Activated T-helper 1 cell treated with anti-CD3 and anti-CD28 coated beads, Interleukin-2, amount 50 U/mL, for 16 hours (primary cell): ENCODE results near the gene FXR2.
A peak's percentile ranks its signal among the peaks of the same experiment; 100 is the strongest.
"Not testable (repeated sequence)": the region's sequence is repeated elsewhere in the genome, so short reads cannot be mapped to it uniquely, and the experiment has no call there.

Experiments used
- DNase-seq, 2 donors: peaks; one replicate each; pipeline ENCODE4 v3.0.0-alpha.2; 2020; ENCODE audit warnings: low read depth in 1 of 2, low spot score in 1 of 2

FXR2 gene

GRCh38 chr17:7629939-7630571 lies 15.4 kb upstream of the FXR2 start, which contains the start of gene SHBG:
SHBG (plus strand) TSS chr17:7630135; CDS start chr17:7630173, 38 bp downstream.
- DNase-seq, result no peak

- peak; percentile 66 to 76 for DNase-seq
Observed at GRCh38 chr17:7627250-7628121, 12.8 kb upstream of the FXR2 start, which contains the start of gene SAT2. SAT2 (minus strand) TSS chr17:7627821; CDS start chr17:7627635, 186 bp downstream.

- DNase-seq, result no peak
Observed at GRCh38 chr17:7626956-7627249, 12.2 kb upstream of the FXR2 start.

GRCh38 chr17:7626307-7626706 lies 11.6 kb upstream of the FXR2 start:
- DNase-seq, result no peak

- DNase-seq, result not testable (repeated sequence)
Observed at GRCh38 chr17:7625749-7626148, 11.1 kb upstream of the FXR2 start.

DNA sequence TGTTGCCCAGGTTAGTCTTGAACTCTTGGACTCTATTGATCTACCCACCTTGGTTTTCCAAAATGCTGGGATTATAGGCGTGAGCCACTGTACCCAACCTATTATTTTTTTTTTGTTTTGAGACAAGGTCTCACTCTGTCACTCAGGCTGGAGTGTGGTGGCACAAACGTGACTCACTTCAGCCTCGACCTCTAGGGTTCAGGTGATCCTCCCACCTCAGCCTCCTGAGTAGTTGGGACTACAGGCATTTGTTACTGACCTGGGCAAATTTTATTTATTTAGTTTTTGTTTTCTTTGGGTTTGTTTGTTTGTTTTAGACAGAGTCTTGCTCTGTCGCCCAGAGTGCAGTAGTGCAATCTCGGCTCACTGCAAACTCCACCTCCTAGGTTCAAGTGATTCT lies 9.0 kb upstream of the FXR2 start:
- no peak for DNase-seq

DNA sequence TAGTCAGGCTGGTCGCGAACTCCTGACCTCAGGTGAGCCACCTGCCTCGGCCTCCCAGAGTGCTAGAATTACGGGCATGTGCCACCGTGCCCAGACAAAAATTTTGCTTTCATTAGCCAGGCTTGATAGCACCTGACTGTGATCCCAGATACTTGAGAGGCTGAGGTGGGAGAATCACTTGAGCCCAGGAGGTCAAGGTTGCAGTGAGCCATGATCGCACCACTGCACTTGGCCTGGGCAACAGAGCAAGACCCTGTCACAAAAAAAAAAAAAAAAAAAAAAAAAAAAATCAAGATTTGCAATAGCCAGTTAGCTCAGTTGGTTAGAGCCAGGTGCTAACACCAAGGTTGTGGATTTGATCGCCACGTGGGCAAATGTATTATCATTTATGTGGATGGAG lies 6.1 kb upstream of the FXR2 start:
- DNase-seq, result no peak

- DNase-seq, result no peak
Observed at GRCh38 chr17:7618608-7619007, 3.9 kb upstream of the FXR2 start.

GRCh38 chr17:7615265-7615747 lies 609 bp upstream of the FXR2 start:
- no peak for DNase-seq

DNA sequence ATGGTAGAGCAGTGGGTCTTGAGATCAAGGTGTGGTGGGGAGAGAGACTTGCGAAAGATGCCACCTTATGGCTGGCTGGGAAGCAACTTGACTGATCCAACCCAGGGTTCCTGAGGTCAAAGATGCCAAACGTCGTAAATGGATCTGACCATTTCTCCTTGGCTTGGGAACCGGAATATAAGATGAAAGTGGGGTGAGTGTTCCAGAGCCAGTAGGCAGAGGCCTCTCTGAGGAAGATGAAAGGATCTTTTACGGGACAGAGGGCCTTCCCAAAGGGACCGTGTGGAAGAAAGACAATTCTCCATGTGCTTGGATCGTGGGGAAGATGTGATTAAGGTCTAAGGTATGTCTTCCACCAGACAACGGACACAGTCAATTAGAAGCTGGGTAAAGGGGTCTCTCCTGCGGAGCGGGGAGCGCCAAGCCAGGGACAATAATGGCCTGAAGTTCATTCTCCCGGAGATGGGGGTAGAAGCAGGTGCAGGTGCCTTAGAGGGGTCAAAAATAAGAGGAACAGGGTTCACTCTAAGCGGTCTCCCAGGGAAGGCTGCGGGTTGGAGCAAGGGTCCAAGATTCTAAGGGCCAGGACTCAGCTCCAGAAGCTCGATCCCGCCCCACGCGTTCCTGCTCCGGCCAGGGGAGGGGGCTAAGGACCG lies 800 bp downstream of the FXR2 start:
- DNase-seq, result no peak

DNA sequence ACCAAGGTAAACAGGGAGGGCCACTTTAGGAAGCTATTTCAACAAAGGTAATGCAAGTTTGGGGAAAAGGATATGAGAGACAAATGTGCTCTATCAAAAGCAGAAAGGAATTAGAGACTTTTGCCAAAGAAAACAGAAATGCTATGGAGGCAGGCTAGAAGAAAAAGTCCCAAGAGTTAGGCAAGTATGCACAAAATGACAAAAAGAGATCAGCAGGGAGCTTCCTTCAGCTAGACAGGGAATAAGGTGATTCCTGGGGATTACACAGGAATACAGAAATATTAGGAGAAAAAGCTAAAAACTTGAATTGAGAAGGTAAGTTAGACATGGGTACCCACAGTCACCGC lies 2.4 kb downstream of the FXR2 start:
- no peak for DNase-seq

DNA sequence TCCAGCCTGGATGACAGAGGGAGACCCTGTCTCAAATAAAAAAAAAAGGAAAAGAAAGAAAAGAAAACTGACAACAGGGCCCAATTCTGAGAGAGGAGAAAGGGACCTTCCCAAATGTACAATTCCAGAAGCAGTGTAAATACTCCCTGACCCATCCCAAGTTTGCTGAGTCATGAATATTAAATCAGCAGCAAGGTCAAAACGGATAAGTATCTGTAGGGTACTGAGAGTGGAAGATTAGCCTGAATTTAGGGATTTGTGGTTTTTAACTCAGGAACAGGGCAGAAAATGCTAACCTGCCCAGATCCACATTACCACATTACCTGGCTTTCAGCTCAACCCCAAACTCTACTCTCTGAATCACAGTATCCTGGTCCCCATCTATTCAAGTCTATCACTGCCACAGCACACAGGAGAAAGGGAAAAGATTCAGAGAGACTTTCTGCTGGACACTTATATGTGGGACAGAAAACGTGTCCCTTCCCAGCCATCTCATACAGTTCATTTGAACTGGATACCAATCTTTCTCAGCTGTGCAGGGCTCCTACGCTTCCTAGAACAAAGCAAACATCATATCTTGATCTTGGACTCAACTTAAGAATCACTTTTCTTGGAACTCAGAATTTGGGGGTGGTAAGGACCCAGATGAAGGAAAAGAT lies 2.9 kb downstream of the FXR2 start:
- DNase-seq, result no peak

GRCh38 chr17:7610641-7611040 lies 4.1 kb downstream of the FXR2 start:
- DNase-seq, result no peak

GRCh38 chr17:7606280-7606679 lies 8.4 kb downstream of the FXR2 start:
- no peak for DNase-seq

GRCh38 chr17:7597561-7597960 lies 17.1 kb downstream of the FXR2 start:
- DNase-seq, result not testable (repeated sequence)

GRCh38 chr17:7593296-7593695 lies 21.4 kb downstream of the FXR2 start:
- no peak for DNase-seq

DNA sequence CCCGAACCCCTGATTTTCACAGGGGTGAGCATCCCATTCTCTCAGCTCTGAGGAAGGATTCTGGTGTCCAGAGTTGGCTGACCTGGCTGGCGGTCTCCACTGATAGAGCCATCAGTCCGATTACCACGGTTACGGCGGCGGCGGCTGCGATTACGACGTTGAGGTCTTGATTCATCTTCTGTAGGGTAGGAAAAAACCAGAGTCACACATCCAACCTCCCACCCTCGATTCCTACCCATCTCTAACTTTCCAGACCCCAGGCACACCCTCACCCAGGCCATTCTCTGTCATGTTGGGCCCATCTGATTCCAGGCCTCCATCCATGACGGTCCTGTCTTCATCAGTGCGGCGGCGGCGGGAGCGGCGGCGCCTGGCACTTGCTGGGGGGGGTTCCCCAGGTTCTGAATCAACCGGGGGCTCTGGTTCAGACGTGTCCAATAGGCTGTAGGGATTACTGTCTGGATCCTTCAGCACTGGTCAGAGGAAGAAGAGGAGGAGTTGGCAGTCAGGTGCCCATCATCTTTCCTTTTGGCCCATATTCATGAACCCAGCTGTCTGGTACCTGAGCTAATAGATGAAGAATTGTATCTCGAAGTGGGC lies 22.2 kb downstream of the FXR2 start:
- no peak for DNase-seq

GRCh38 chr17:7591596-7591995 lies 23.1 kb downstream of the FXR2 start:
- DNase-seq, result no peak

GRCh38 chr17:7590743-7591142 lies 24.0 kb downstream of the FXR2 start:
- no peak for DNase-seq

DNA sequence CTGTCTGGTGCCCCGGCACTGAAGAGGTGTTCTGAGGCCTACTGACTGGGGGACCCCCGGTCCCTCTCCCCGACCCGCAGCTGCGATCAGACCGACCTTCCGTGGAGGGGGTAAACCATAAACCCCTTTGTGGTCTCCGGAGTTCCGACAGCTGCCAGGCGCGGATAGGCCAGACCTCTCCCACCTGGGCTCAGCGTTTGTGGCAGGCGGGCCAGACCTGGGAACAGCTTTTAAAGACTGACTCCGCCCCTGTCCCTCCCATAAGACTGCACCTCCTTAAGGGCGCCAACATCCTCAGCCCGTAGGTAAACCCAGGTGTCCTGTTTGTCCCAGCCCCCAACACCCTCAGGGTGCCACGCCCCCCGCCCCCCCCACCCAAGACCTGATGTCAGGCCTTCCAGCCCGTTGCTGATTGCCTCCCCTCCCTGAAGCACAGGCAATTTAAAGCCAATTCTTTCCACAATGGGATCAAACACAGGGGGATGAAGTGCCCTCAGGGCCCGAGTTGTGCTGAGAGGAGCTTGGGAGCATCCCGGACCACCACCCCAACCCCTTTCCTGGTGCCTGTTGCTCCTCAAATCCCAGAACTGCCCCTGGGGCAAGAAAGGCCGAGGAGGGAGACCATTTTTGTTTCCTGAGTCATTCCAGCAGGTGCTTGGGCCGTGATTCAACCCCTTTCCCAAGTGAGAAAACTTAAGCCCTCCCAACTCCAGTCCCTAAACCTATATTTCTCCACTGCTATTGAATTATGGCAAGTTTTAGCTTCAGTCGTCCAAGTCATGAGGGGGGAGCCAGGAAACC lies 24.6 kb downstream of the FXR2 start, which contains the start of gene SOX15:
Gene SOX15 (minus strand): TSS at position 204 of the 801 bp plus-strand sequence. CDS start 418 bp downstream, outside the sequence.
- no peak for DNase-seq
